Measurements from ENCODE around the gene CDH18. TPM values are rescaled to one million over a fixed set of nuclear protein-coding genes. Genes with fewer than 3 reads are reported as not detected.

Gene CDH18
- total RNA-seq, 2 experiments from 2014 or later, result not detected

DNA sequence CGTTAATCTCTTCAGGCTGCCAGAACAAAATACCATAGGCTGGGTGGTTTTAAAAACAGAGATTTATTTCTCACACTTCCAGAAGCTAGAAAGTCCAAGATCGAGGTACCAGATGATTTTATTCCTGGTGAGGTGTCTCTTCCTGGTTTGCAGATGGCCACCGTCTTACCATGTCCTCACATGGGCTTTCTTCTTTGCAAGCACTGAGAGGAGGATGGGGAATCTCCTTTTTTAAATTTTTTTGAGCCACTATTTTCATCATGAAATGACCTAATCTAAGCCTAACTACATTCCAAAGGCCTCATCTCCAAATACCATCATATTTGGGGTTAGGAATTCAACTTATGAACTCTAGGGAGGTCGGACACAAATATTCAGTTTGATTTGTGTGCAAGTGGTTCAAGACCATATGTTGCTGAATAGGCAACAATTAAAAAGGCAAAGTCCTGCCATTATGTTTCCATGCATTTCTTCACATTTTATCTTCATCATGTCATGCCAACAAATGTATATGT, 371.2 kb downstream of the CDH18 start:
- Histone ChIP-seq H3K4me3 (ENCODE audit: low read depth, low read length, poor library complexity, severe bottlenecking) (no peak overlapping the region), H3K36me3 (ENCODE audit: insufficient read depth, low read length) (no peaks in the 10 kb centered on the region), H3K4me1 (ENCODE audit: insufficient read depth, low read length, poor library complexity, severe bottlenecking) (no peaks in the 10 kb centered on the region), H2AFZ (ENCODE audit: low read length) (no peak overlapping the region), H3K4me2 (ENCODE audit: low read length) (no peak overlapping the region), H3K9me3 (ENCODE audit: low read length) (no peaks in the 10 kb centered on the region), H3K27ac (ENCODE audit: low read depth, low read length, poor library complexity, severe bottlenecking) (no peak overlapping the region), H4K20me1 (ENCODE audit: insufficient read depth, low read length) (no peaks in the 10 kb centered on the region), H3K79me2 (ENCODE audit: insufficient read depth, low read depth, low read length) (no peaks in the 10 kb centered on the region), H3K9me2 (ENCODE audit: insufficient read depth, low read length) (no peaks in the 10 kb centered on the region)
- intact Hi-C loops (cut with micrococcal nuclease; ENCODE audit: unreplicated experiment), result loop anchor here (10.0 kb wide), 1 partner anchor 1222 kb away; no protein-coding TSS in a partner anchor
- BruUV-seq (replicated peaks), result no TSS peak
- DNase-seq (ENCODE audit: low spot score), result no peak
- ChIA-PET POLR2A (interaction anchor here (0.7 kb wide), 1 partner anchor 118 kb away, joined by 3 read pairs; no protein-coding TSS in a partner anchor), CTCF (ENCODE audit: unreplicated experiment) (no interaction called here)
- TF ChIP-seq, protein P1, sequence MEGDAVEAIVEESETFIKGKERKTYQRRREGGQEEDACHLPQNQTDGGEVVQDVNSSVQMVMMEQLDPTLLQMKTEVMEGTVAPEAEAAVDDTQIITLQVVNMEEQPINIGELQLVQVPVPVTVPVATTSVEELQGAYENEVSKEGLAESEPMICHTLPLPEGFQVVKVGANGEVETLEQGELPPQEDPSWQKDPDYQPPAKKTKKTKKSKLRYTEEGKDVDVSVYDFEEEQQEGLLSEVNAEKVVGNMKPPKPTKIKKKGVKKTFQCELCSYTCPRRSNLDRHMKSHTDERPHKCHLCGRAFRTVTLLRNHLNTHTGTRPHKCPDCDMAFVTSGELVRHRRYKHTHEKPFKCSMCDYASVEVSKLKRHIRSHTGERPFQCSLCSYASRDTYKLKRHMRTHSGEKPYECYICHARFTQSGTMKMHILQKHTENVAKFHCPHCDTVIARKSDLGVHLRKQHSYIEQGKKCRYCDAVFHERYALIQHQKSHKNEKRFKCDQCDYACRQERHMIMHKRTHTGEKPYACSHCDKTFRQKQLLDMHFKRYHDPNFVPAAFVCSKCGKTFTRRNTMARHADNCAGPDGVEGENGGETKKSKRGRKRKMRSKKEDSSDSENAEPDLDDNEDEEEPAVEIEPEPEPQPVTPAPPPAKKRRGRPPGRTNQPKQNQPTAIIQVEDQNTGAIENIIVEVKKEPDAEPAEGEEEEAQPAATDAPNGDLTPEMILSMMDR (conservative IDR thresholded peaks at IDR 0.05; ENCODE audit: low read length), result no peak
- TF ChIP-seq EZH2phosphoT487 (IDR thresholded peaks at IDR 0.05; ENCODE audit: borderline replicate concordance, low read depth, low read length), result no peak

GRCh38 chr5:19615661-19616060, 372.3 kb downstream of the CDH18 start:
- H3K9me3 ChIP-seq (ENCODE audit: low read length), result no peaks in the 10 kb centered on the region
- no peaks in the 10 kb centered on the region for H3K4me1 ChIP-seq (ENCODE audit: insufficient read depth, low read length, poor library complexity, severe bottlenecking)
- H4K20me1 ChIP-seq (ENCODE audit: insufficient read depth, low read length), result no peaks in the 10 kb centered on the region
- H3K36me3 ChIP-seq (ENCODE audit: insufficient read depth, low read length), result no peaks in the 10 kb centered on the region
- TF ChIP-seq, protein P1 (conservative IDR thresholded peaks at IDR 0.05; ENCODE audit: low read length), result no peak
- TF ChIP-seq EZH2phosphoT487 (IDR thresholded peaks at IDR 0.05; ENCODE audit: borderline replicate concordance, low read depth, low read length), result no peak
- no peaks in the 10 kb centered on the region for H3K9me2 ChIP-seq (ENCODE audit: insufficient read depth, low read length)
- BruUV-seq (replicated peaks), result no TSS peak
- no peak overlapping the region for H3K27ac ChIP-seq (ENCODE audit: low read depth, low read length, poor library complexity, severe bottlenecking)
- no peak overlapping the region for H3K4me2 ChIP-seq (ENCODE audit: low read length)
- H2AFZ ChIP-seq (ENCODE audit: low read length), result no peak overlapping the region
- no peaks in the 10 kb centered on the region for H3K79me2 ChIP-seq (ENCODE audit: insufficient read depth, low read depth, low read length)
- POLR2A ChIA-PET, result interaction anchor here (0.7 to 1.0 kb wide), 2 partner anchors 9 to 117 kb away, joined by 3 to 4 read pairs; no protein-coding TSS in a partner anchor
- no peak for DNase-seq (ENCODE audit: low spot score)
- intact Hi-C loops (cut with micrococcal nuclease; ENCODE audit: unreplicated experiment), result loop anchor here (10.0 kb wide), 1 partner anchor 1221 kb away; no protein-coding TSS in a partner anchor
- no peak overlapping the region for H3K4me3 ChIP-seq (ENCODE audit: low read depth, low read length, poor library complexity, severe bottlenecking)
- CTCF ChIA-PET (ENCODE audit: unreplicated experiment), result no interaction called here

DNA sequence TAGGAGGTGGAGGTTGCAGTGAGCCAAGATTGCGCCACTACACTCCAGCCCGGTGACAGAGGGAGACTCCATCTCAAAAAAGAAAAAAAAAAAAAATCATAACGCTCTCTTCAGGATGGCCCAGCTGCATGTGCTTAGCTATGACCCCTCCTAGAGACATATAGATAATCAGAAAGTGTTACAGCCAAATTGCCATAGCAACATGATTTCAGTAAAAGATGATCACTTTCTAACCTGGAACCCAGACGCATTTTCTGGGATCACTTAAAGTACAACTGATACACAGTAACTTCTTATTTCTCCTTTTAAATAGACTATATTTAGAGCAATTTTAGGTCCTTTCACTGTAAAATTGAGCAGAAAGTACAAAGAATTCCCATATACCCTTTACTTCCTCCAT, 372.9 kb downstream of the CDH18 start:
- no TSS peak for BruUV-seq (replicated peaks)
- no peak for TF ChIP-seq EZH2phosphoT487 (IDR thresholded peaks at IDR 0.05; ENCODE audit: borderline replicate concordance, low read depth, low read length)
- TF ChIP-seq, protein P1 (conservative IDR thresholded peaks at IDR 0.05; ENCODE audit: low read length), result no peak
- Histone ChIP-seq H3K79me2 (ENCODE audit: insufficient read depth, low read depth, low read length) (no peaks in the 10 kb centered on the region), H3K4me2 (ENCODE audit: low read length) (no peak overlapping the region), H3K36me3 (ENCODE audit: insufficient read depth, low read length) (no peaks in the 10 kb centered on the region), H2AFZ (ENCODE audit: low read length) (no peak overlapping the region), H3K9me2 (ENCODE audit: insufficient read depth, low read length) (no peaks in the 10 kb centered on the region), H3K27ac (ENCODE audit: low read depth, low read length, poor library complexity, severe bottlenecking) (no peak overlapping the region), H4K20me1 (ENCODE audit: insufficient read depth, low read length) (no peaks in the 10 kb centered on the region), H3K9me3 (ENCODE audit: low read length) (no peaks in the 10 kb centered on the region), H3K4me3 (ENCODE audit: low read depth, low read length, poor library complexity, severe bottlenecking) (no peak overlapping the region), H3K4me1 (ENCODE audit: insufficient read depth, low read length, poor library complexity, severe bottlenecking) (no peaks in the 10 kb centered on the region)
- POLR2A ChIA-PET, result interaction anchor here (1.0 kb wide), 1 partner anchor 8 kb away, joined by 4 read pairs; no protein-coding TSS in a partner anchor
- CTCF ChIA-PET (ENCODE audit: unreplicated experiment), result no interaction called here
- intact Hi-C loops (cut with micrococcal nuclease; ENCODE audit: unreplicated experiment), result loop anchor here (10.0 kb wide), 1 partner anchor 1220 kb away; no protein-coding TSS in a partner anchor
- DNase-seq (ENCODE audit: low spot score), result no peak
